ENCODE results near the gene CNDP1.

Gene CNDP1

GRCh38 chr18:74595431-74595830 is 61.1 kb downstream of the CNDP1 start:
- no peak for DNase-seq

- DNase-seq = peak; percentile 64
These were observed 62.8 kb downstream of the CNDP1 start for GRCh38 chr18:74597034-74597661.

DNA sequence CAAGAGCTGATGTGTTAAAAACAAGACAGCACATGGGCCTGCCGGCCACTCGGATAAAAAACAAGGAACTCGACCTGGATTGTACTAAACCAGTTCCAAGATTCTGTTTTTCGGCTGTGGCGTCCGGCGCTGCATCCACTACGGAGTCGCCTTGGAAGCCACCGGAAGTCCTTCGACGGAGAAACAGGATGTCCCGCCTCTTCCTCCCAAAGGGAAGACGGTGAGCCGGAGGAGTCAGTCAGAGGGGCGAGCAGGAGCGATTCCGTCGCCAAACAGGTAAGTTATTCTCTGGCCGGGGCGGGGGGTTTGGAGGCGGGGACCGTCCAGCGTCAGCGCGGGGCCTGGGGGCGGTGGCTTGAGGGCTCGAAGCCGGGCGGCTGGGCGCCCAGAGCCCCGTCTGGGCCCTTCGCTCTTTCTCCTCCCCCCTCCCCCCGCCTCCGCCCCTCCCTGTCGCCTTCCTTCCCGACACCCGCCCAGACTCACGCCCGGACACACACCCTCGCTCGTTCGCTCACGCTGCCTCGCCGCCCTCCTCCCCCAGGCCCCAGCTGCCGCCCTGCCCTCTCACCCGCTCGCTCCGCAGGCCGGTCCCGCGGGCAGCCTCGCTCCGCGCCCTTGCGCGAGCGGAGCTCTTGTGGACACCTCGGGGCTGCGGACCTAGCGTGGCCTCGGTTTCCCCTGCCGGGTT is 63.5 kb downstream of the CNDP1 start, which contains the start of gene ZNF407:
Gene ZNF407 (plus strand): TSS at position 209 of the 688 bp plus-strand sequence. CDS start 33,150 bp downstream, outside the sequence.
- peak; percentile 92 for DNase-seq

DNA sequence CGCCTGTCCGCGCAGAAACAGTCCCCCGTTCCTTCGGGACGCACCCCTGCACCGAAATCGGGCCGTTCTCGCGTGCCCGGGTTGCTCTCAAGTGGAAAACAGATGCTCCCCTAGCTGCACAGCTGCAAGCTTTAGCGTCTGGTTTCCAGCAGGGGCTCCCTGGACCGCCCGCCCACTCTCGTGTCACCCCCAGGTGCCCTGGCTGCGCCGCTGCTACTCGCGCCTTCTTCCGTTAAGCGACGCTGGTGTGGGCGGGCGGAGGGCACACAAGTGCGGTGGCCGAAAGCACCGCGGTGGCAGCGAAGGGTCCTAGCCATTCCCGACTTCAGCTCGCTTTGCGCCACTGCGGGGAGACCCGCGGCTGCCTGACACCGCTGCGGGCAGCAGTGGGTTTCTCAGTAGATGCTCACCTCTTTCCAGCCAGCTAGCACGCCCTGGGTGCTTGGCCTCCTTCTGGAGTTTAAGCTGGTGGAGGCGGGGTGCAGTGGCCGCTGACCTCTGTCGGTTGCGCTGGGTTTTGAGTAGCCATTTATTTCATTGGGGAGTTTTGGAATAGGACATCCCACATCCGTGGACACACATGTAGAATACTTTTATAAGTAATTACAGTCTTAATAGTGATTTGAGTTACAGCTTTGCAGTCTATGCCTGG is 64.2 kb downstream of the CNDP1 start:
- peak; percentile 40 for DNase-seq

GRCh38 chr18:74604361-74604760 is 70.1 kb downstream of the CNDP1 start:
- no peak for DNase-seq

DNA sequence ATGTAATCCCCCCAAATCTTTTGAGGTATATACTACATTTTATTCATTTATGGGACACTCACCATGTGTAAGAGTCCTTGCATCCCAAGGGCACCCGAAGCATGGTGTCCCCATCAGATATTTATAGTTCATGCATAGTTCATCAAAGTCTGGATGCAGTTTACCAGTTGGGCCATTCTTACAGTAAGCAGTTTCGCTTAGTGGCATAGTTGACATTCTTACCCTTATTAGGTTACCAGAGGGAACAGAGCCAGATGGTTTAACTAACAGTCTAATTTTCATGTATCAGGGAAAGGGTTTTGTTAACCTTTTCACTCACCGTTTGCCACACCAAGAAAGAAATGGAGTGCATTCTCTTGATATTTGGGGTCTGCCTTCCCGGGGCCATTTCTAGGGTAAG is 70.5 kb downstream of the CNDP1 start:
- peak; percentile 47 for DNase-seq

DNA sequence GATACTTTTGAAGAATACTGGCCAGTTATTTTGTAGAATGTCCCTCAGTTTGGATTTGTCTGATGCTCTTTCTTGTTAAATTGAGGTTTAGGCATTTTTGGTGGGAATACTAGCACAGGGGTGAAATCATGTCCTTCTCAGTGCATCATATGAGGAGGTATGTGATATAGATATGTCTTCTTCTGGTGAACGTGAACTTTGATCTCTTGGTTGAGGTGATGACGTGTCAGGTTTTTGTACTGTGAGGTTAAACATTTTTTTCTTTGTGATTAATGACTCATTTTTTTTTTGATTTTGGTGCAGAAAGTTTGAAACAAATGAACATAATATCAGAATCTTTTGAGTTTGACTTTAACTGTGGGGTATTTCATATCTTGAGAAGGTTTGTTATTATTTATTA is 74.4 kb downstream of the CNDP1 start:
- peak; percentile 39 for DNase-seq

GRCh38 chr18:74609535-74609934 is 75.2 kb downstream of the CNDP1 start:
- DNase-seq = peak; percentile 28

DNA sequence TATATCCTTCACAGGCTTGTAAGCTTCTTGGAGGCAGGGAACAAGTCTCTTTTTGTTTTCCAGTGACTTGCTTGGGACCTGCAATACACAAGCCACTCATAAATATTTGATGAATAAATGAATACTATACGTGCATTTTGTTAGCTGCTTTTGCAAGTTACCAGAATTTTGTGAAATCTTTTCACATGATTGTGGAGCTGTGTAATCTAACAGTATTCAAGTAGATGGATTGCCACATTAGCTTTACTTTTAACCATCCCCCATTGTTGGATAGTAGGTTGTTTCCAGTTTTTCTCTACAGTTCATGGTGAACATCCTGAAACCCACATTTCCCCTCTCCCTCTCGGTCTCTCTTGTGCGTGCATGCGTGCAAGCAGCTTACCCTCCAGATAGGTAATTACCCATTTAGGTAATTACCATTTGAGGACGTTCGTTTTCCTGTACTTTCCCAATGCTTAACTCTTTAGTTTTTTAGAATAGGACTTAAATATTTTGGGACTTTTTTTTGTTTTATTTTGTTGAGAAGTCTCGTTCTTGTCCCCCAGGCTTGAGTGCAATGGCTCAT is 75.8 kb downstream of the CNDP1 start:
- no peak for DNase-seq

DNA sequence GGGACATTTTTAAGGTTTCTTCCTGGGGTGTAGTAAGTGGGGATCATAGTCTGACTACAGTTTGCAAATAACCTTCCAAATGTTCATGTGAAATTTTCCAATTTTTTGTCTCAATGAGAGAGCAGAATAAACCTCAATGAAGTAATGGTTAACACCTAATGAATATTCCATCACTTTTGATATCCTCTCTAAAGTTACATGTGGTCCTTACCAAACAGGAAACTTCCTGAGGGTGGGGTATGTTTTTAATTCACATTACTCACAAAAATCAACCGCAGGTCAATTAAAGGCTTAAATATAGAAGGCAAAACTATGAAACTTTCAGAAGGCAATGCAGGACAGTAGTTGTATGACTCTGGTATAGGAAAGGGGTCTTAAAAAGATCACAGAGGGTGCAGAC is 76.6 kb downstream of the CNDP1 start:
- DNase-seq = no peak

GRCh38 chr18:74611765-74612164 is 77.5 kb downstream of the CNDP1 start:
- DNase-seq = no peak

DNA sequence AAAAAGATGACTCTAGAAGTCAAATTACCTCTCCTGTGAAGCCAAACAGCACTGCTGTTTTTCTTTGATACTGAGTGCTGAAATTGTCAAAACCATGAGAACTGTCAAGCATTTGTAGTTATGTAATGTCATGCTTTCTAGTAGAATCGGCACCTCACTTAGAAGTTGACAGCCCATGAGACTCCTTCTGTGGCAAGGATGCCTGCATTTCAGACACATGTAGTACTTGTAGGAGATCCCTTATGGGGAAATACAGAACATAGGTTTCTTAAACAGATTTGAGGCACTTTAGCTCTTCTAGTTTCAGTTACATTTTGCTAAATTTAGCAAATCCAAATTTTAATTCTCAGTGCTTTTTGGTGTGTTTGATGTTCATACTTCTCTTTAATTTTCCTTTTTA is 79.1 kb downstream of the CNDP1 start:
- no peak for DNase-seq

DNA sequence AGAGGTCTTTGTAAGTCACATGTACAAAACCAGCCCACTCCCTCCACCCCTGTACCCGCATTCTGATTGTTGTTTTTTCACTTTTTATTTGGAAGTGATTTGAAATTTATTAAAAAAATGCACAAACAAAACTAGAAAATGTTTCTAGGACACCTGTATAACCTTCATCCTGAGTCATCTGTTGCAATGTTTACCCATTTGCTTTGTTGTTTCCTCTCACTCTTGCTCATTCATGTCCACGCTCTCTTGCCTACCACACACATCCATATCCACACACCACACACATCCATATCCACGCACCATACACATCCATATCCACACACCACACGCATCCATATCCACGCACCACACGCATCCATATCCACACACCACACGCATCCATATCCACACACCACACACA is 82.2 kb downstream of the CNDP1 start:
- DNase-seq = no peak

GRCh38 chr18:74617486-74617885 is 83.2 kb downstream of the CNDP1 start:
- no peak for DNase-seq

- DNase-seq = no peak
These were observed 87.8 kb downstream of the CNDP1 start for GRCh38 chr18:74622072-74622471.

- DNase-seq = peak; percentile 26
These were observed 88.9 kb downstream of the CNDP1 start for GRCh38 chr18:74623047-74623816.

- no peak for DNase-seq
These were observed 90.2 kb downstream of the CNDP1 start for GRCh38 chr18:74624466-74624865.

DNA sequence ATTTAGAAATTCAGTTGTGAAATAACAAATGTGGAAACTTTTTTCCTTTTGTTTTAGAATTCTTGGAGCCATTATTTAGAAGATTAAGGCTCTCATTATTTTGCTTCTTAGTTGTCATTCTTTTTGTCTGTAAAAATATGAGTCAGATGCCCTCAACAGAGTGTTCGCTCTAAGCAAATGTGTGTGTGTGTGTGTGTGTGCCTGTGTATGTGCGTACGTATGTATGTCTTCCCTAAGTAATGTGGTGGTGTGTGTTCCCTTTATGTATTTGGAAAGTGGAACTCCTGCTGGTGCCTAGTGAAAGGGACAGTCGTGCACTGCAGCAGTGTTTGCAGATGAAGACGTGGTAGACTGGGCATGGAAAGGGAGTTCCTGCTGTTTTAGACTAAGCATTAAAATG is 90.9 kb downstream of the CNDP1 start:
- peak; percentile 39 for DNase-seq

- DNase-seq = no peak
These were observed 92.0 kb downstream of the CNDP1 start for GRCh38 chr18:74626049-74626874.

GRCh38 chr18:74630804-74631203 is 96.5 kb downstream of the CNDP1 start:
- DNase-seq = no peak

GRCh38 chr18:74631212-74631611 is 96.9 kb downstream of the CNDP1 start:
- no peak for DNase-seq

Data from fibroblast of upper back skin (primary cell).